ENCODE data around the gene KLHL17.

Gene KLHL17

GRCh38 chr1:1001057-1001783 lies 40.8 kb downstream of the KLHL17 start:
- H3K4me2 ChIP-seq (ENCODE audit: low read length), result no peak overlapping the region
- H3K27me3 ChIP-seq (ENCODE audit: control insufficient read depth, low read length), result peaks cover 26% of the 10 kb centered on the region
- H4K20me1 ChIP-seq (ENCODE audit: control insufficient read depth, insufficient read depth, low read depth, low read length), result no peaks in the 10 kb centered on the region
- peaks cover 3% of the 10 kb centered on the region; the same call in 1 of the 2 replicates for H3K4me1 ChIP-seq (ENCODE audit: control insufficient read depth, low read length)
- no peak for TF ChIP-seq EZH2phosphoT487 (IDR thresholded peaks at IDR 0.05; ENCODE audit: borderline replicate concordance, low read length)
- TF ChIP-seq, protein P1, sequence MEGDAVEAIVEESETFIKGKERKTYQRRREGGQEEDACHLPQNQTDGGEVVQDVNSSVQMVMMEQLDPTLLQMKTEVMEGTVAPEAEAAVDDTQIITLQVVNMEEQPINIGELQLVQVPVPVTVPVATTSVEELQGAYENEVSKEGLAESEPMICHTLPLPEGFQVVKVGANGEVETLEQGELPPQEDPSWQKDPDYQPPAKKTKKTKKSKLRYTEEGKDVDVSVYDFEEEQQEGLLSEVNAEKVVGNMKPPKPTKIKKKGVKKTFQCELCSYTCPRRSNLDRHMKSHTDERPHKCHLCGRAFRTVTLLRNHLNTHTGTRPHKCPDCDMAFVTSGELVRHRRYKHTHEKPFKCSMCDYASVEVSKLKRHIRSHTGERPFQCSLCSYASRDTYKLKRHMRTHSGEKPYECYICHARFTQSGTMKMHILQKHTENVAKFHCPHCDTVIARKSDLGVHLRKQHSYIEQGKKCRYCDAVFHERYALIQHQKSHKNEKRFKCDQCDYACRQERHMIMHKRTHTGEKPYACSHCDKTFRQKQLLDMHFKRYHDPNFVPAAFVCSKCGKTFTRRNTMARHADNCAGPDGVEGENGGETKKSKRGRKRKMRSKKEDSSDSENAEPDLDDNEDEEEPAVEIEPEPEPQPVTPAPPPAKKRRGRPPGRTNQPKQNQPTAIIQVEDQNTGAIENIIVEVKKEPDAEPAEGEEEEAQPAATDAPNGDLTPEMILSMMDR (IDR thresholded peaks at IDR 0.05; ENCODE audit: low read depth, low read length, poor library complexity, severe bottlenecking), result no peak
- no peaks in the 10 kb centered on the region for H3F3A ChIP-seq (ENCODE audit: control insufficient read depth, insufficient read depth)
- H3K4me3 ChIP-seq (ENCODE audit: low read length), result no peak overlapping the region
- no peaks in the 10 kb centered on the region for H3K9me3 ChIP-seq (ENCODE audit: control insufficient read depth, insufficient read depth, low read length)
- no peaks in the 10 kb centered on the region for H3K9me2 ChIP-seq (replicated peaks; ENCODE audit: control insufficient read depth, low read length)
- no peak overlapping the region for H3K27ac ChIP-seq (ENCODE audit: low read depth, low read length)
- H3K36me3 ChIP-seq (ENCODE audit: control insufficient read depth, low read length), result no peaks in the 10 kb centered on the region
- no peaks in the 10 kb centered on the region for H3K79me2 ChIP-seq (ENCODE audit: control insufficient read depth, low read length)

GRCh38 chr1:1003618-1004419 lies 43.4 kb downstream of the KLHL17 start:
- Histone ChIP-seq H3K4me2 (ENCODE audit: low read length) (no peak overlapping the region), H3K4me1 (ENCODE audit: control insufficient read depth, low read length) (peaks cover 3% of the 10 kb centered on the region; the same call in 1 of the 2 replicates), H3K4me3 (ENCODE audit: low read length) (no peak overlapping the region)

GRCh38 chr1:1004420-1004779 lies 44.0 kb downstream of the KLHL17 start:
- no peak for TF ChIP-seq EZH2phosphoT487 (IDR thresholded peaks at IDR 0.05; ENCODE audit: borderline replicate concordance, low read length)
- TF ChIP-seq, protein P1 (IDR thresholded peaks at IDR 0.05; ENCODE audit: low read depth, low read length, poor library complexity, severe bottlenecking), result no peak
- Histone ChIP-seq H3F3A (ENCODE audit: control insufficient read depth, insufficient read depth) (no peaks in the 10 kb centered on the region), H3K79me2 (ENCODE audit: control insufficient read depth, low read length) (no peaks in the 10 kb centered on the region), H3K27ac (ENCODE audit: low read depth, low read length) (no peak overlapping the region), H3K4me1 (ENCODE audit: control insufficient read depth, low read length) (peaks cover 3% of the 10 kb centered on the region; the same call in 1 of the 2 replicates), H3K36me3 (ENCODE audit: control insufficient read depth, low read length) (no peaks in the 10 kb centered on the region), H3K9me3 (ENCODE audit: control insufficient read depth, insufficient read depth, low read length) (no peaks in the 10 kb centered on the region), H3K4me3 (ENCODE audit: low read length) (no peak overlapping the region), H3K4me2 (ENCODE audit: low read length) (no peak overlapping the region), H4K20me1 (ENCODE audit: control insufficient read depth, insufficient read depth, low read depth, low read length) (no peaks in the 10 kb centered on the region), H3K9me2 (replicated peaks; ENCODE audit: control insufficient read depth, low read length) (no peaks in the 10 kb centered on the region), H3K27me3 (ENCODE audit: control insufficient read depth, low read length) (peaks cover 26% of the 10 kb centered on the region)

More at GRCh38 chr1:1003618-1004419, 43.4 kb downstream of the KLHL17 start:
- Histone ChIP-seq H3F3A (ENCODE audit: control insufficient read depth, insufficient read depth) (no peaks in the 10 kb centered on the region), H3K36me3 (ENCODE audit: control insufficient read depth, low read length) (no peaks in the 10 kb centered on the region), H3K79me2 (ENCODE audit: control insufficient read depth, low read length) (no peaks in the 10 kb centered on the region), H3K9me3 (ENCODE audit: control insufficient read depth, insufficient read depth, low read length) (no peaks in the 10 kb centered on the region), H3K9me2 (replicated peaks; ENCODE audit: control insufficient read depth, low read length) (no peaks in the 10 kb centered on the region), H3K27me3 (ENCODE audit: control insufficient read depth, low read length) (peaks cover 26% of the 10 kb centered on the region), H4K20me1 (ENCODE audit: control insufficient read depth, insufficient read depth, low read depth, low read length) (no peaks in the 10 kb centered on the region), H3K27ac (ENCODE audit: low read depth, low read length) (no peak overlapping the region)
- no peak for TF ChIP-seq EZH2phosphoT487 (IDR thresholded peaks at IDR 0.05; ENCODE audit: borderline replicate concordance, low read length)
- TF ChIP-seq, protein P1 (IDR thresholded peaks at IDR 0.05; ENCODE audit: low read depth, low read length, poor library complexity, severe bottlenecking), result no peak
